ENCODE measurements around the gene SCMH1. TPM values are rescaled to one million over a fixed set of nuclear protein-coding genes. Genes with fewer than 3 reads are reported as not detected.
A peak's percentile ranks its signal among the peaks of the same experiment; 100 is the strongest.

The SCMH1 gene
- total and polyA plus RNA-seq, 9 donors, result 32.8 to 80.2 (median 49.8) TPM

DNA sequence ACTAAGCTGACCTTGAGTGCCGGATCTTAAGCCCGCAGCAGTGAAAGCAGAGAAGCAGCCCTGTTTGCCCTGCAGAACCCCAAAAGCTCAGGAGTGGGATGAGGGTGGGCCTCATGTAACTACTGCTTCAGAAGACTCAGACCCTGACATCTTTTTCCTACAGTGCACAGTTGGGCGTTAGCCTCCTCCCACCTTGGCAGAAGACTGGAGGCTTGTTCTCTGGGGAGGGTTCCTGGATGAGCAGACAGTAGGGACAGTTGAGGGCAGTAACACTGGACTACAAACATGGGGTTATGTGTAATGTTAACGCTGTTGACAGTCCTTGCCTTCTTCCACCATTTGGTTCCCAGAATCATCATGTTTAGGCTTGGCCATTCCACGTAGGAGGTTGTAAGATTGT lies 253.0 kb downstream of the SCMH1 start:
- Histone ChIP-seq H3K4me3 (no peak overlapping the region), H3K4me1 (ENCODE audit: insufficient read depth) (peaks cover 7% of the 10 kb centered on the region), H3K27me3 (no peaks in the 10 kb centered on the region), H3K36me3 (no peaks in the 10 kb centered on the region), H3K9me3 (no peaks in the 10 kb centered on the region), H3K27ac (no peak overlapping the region)
- DNase-seq, result no peak
- intact Hi-C loops (cut with DNase I), result no loop called here
- 98 to 100% (median 98%) methylated on average over 5 of the region's 5 CpGs for WGBS, 3 donors
- TF ChIP-seq, protein P1, sequence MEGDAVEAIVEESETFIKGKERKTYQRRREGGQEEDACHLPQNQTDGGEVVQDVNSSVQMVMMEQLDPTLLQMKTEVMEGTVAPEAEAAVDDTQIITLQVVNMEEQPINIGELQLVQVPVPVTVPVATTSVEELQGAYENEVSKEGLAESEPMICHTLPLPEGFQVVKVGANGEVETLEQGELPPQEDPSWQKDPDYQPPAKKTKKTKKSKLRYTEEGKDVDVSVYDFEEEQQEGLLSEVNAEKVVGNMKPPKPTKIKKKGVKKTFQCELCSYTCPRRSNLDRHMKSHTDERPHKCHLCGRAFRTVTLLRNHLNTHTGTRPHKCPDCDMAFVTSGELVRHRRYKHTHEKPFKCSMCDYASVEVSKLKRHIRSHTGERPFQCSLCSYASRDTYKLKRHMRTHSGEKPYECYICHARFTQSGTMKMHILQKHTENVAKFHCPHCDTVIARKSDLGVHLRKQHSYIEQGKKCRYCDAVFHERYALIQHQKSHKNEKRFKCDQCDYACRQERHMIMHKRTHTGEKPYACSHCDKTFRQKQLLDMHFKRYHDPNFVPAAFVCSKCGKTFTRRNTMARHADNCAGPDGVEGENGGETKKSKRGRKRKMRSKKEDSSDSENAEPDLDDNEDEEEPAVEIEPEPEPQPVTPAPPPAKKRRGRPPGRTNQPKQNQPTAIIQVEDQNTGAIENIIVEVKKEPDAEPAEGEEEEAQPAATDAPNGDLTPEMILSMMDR (IDR thresholded peaks at IDR 0.05), result no peak
- no peak for TF ChIP-seq POLR2A (IDR thresholded peaks at IDR 0.05)
- TF ChIP-seq EP300 (IDR thresholded peaks at IDR 0.05), result no peak

DNA sequence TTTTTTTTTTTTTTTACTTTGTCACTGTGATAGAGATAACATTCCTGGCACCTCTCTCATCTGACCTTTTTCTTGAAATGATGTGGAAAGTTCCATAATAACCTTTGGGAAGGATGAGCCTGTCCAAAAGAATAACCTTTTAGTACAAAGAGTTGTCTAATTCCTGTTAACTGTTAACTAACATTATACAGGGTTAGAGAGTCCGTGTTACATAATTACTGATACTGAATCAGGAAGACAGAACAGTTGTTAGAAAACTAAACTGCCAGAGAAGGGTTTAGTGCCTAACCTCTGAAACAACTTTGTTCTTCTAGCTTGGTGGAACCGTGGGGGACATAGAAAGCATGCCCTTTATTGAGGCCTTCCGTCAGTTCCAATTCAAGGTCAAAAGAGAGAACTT lies 253.8 kb downstream of the SCMH1 start:
- 43 to 55% (median 53%) methylated on average over 3 of the region's 3 CpGs for WGBS, 3 donors
- Histone ChIP-seq H3K4me3 (no peak overlapping the region), H3K36me3 (no peaks in the 10 kb centered on the region), H3K27me3 (no peaks in the 10 kb centered on the region), H3K27ac (no peak overlapping the region), H3K9me3 (no peaks in the 10 kb centered on the region), H3K4me1 (ENCODE audit: insufficient read depth) (peaks cover 7% of the 10 kb centered on the region)
- no peak for DNase-seq
- intact Hi-C loops (cut with DNase I), result no loop called here
- no peak for TF ChIP-seq EP300 (IDR thresholded peaks at IDR 0.05)
- TF ChIP-seq POLR2A (IDR thresholded peaks at IDR 0.05), result no peak
- TF ChIP-seq, protein P1 (IDR thresholded peaks at IDR 0.05), result no peak

DNA sequence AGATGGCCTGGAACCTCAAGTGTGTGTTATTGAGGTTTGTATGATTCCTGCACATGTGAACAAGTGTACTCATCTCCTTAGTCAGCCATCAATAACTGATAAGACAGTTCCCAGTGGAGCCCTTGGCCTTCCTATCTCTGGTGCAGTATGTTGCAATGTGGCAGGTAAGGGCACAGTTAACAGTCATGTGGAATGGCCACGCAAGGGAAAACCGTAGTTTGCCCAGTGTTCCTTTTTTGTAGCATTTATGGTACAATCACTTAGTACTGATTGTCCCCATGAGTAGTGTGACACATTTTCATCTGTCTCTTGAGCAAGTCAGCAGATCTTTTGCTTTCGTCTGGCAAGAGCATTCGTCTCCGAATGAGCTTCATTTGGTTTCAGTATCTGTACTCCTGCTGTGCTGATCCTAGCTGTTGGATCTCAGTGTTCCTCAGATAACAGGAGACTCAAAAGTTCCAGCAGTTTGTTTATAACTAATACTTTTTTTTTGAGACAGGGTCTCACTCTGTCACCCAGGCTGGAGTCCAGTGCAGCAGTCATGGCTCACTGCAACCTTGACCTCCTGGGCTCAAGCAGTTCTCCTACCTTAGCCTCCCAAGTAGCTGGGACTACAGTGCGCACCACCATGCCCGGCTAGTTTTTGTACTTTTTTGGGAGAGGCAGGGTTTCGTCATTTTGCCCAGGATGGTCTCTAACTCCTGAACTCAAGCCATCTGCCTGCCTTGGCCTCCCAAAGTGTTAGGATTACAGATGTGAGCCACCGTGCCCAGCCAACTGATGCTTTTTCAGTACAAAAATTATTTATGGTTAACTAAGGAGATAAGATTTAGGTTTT lies 254.4 kb downstream of the SCMH1 start:
- H3K36me3 ChIP-seq, result no peaks in the 10 kb centered on the region
- 38 to 49% (median 47%) methylated on average over 9 of the region's 9 CpGs for WGBS, 3 donors

DNA sequence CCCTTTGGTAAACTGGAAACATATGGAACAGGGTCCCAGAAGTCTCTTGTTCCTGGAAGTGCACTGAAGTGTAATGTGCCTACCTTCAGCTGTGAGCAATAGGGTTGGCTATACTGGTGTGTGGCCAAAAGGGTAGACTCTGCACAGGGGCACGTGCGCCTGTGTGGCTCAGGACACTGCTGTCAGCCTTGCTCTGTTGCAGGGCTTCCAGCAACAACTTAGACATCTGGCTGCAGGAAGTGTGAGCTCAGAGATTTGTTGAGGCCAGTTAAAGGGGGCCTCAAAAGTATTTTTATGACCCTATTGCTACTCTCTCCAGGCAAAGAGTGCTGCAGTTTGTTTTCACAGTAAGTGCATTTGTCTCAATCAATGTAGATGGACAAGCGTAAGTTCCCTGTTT lies 255.2 kb downstream of the SCMH1 start:
- peaks cover 12% of the 10 kb centered on the region for H3K4me1 ChIP-seq (ENCODE audit: insufficient read depth)
- 82 to 85% (median 83%) methylated on average over 3 of the region's 3 CpGs for WGBS, 3 donors
- no peaks in the 10 kb centered on the region for H3K27me3 ChIP-seq
- intact Hi-C loops (cut with DNase I), result no loop called here
- no peaks in the 10 kb centered on the region for H3K36me3 ChIP-seq
- no peak for DNase-seq
- H3K9me3 ChIP-seq, result no peaks in the 10 kb centered on the region
- no peak overlapping the region for H3K27ac ChIP-seq
- TF ChIP-seq POLR2A (IDR thresholded peaks at IDR 0.05) (no peak), EP300 (IDR thresholded peaks at IDR 0.05) (no peak)
- TF ChIP-seq, protein P1 (IDR thresholded peaks at IDR 0.05), result no peak
- H3K4me3 ChIP-seq, result no peak overlapping the region

More for the DNA sequence above, 254.4 kb downstream of the SCMH1 start:
- intact Hi-C loops (cut with DNase I), result no loop called here
- no peak for TF ChIP-seq POLR2A (IDR thresholded peaks at IDR 0.05)
- TF ChIP-seq, protein P1 (IDR thresholded peaks at IDR 0.05), result no peak
- TF ChIP-seq EP300 (IDR thresholded peaks at IDR 0.05), result no peak
- Histone ChIP-seq H3K4me3 (no peak overlapping the region), H3K9me3 (no peaks in the 10 kb centered on the region), H3K27ac (peak overlapping the region in 1 of 2 donors; percentile 47), H3K4me1 (ENCODE audit: insufficient read depth) (peaks cover 7% of the 10 kb centered on the region), H3K27me3 (no peaks in the 10 kb centered on the region)
- DNase-seq, result peak in 3 of 5 donors; percentile 36 to 76 (median 71)
